Thyroid gland (tissue), 4 donors: ENCODE results near the gene ISY1. TPM values are rescaled to one million over a fixed set of nuclear protein-coding genes. Genes with fewer than 3 reads are reported as not detected.
"Not testable (repeated sequence)": the region's sequence is repeated elsewhere in the genome, so short reads cannot be mapped to it uniquely, and the experiment has no call there.

Source experiments
- DNase-seq, 2 donors: peaks; one replicate each; pipeline ENCODE4 v3.0.0-alpha.2; 2019
- H3K27ac ChIP-seq, 3 donors: fragments of 200-600 bp; sonication (generic); 1 replicate in 2 of 3; 2 replicates in 1 of 3; pipeline ENCODE4 v1.5.1; 2016 to 2019; ENCODE audit warnings: mild to moderate bottlenecking in 1 of 3, moderate library complexity in 1 of 3
- H3K27me3 ChIP-seq: fragments of 200-600 bp; sonication (generic); one replicate; pipeline ENCODE4 v1.5.1; 2019
- H3K36me3 ChIP-seq, 2 donors: fragments of 200-600 bp; sonication (generic); one replicate each; pipeline ENCODE4 v1.5.1; 2016 to 2019
- H3K4me1 ChIP-seq, 2 donors: fragments of 200-600 bp; sonication (generic); one replicate each; pipeline ENCODE4 v1.5.1; 2017 to 2019
- H3K4me3 ChIP-seq, 3 donors: fragments of 200-600 bp; sonication (generic); replicated peaks in 1 of 3; 1 replicate in 2 of 3; 2 replicates in 1 of 3; pipeline ENCODE4 v1.5.1; 2016; ENCODE audit warnings: mild to moderate bottlenecking in 1 of 3
- H3K9me3 ChIP-seq: fragments of 200-600 bp; sonication (generic); one replicate; pipeline ENCODE4 v1.5.1; 2017
- CTCF ChIP-seq, 6 experiments: fragments of 200-600 bp in 3 of 6; fragments of 450-650 bp in 3 of 6; sonication (generic) in 3 of 6; IDR thresholded peaks; one replicate each; pipeline ENCODE4 v1.5.1; 2016 to 2019; ENCODE audit warnings: antibody characterized with exemption in 6 of 6, mild to moderate bottlenecking in 2 of 6, inconsistent platforms in 1 of 6, moderate library complexity in 1 of 6
- POLR2A ChIP-seq, 2 donors: fragments of 450-650 bp; IDR thresholded peaks; one replicate each; pipeline ENCODE4 v1.6.1; 2017; ENCODE audit warnings: antibody characterized with exemption in 2 of 2, mild to moderate bottlenecking in 2 of 2, moderate library complexity in 1 of 2
- WGBS, 2 donors: methylation state at CpG; one replicate each; pipeline ENCODE4 v1.1.5; 2017; 5-methylcytosine and 5-hydroxymethylcytosine counted together
- intact Hi-C: fragments of 100-400 bp; cut with DNase I; formaldehyde crosslinking; loops from one replicate; pipeline ENCODE4 v1.15.1; 2023
- total RNA-seq, 4 donors: library from RNA; depleted of rRNA; stranded (reverse); fragments of >200 nt; gene quantifications; one replicate each; pipeline ENCODE4 v1.2.3, GENCODE V29; 2016

ISY1 gene
- total RNA-seq, 4 donors from 2014 or later: 15.8 to 31.8 (median 20.2) TPM

- Histone ChIP-seq H3K27ac (no peak overlapping the region), H3K9me3 (no peaks in the 10 kb centered on the region), H3K36me3 (no peaks in the 10 kb centered on the region), H3K27me3 (no peaks in the 10 kb centered on the region), H3K4me3 (no peak overlapping the region), H3K4me1 (no peaks in the 10 kb centered on the region)
- intact Hi-C loops: no loop called here
- no peak for DNase-seq
- 82 to 87% methylated on average over 8 of the region's 8 CpGs for WGBS, 2 donors
- TF ChIP-seq CTCF (IDR thresholded peaks at IDR 0.05) (no peak), POLR2A (IDR thresholded peaks at IDR 0.05) (no peak)
These were observed 38.5 kb upstream of the ISY1 start for GRCh38 chr3:129199366-129199765.

DNA sequence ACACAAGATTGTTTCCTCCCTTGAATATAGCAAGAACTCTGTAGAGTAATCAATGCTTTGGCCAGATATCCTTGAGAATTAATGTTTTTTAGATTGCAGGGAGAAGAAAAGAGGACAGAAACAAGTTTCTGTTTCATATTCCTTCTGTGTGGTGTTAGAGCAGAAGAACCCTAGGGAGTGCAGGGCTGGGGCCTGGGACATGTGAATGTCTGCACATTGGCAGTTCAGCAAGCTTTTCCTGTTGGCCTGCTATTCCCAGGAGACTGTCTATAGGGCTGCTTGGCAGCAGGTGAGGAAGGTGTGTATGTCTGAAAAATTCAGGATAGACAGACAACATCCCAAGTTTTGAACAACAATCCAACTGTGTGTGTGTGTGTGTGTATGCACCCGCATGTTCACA lies 36.5 kb upstream of the ISY1 start:
- Histone ChIP-seq H3K27ac (no peak overlapping the region), H3K27me3 (no peaks in the 10 kb centered on the region), H3K4me1 (no peaks in the 10 kb centered on the region), H3K36me3 (no peaks in the 10 kb centered on the region), H3K4me3 (no peak overlapping the region), H3K9me3 (no peaks in the 10 kb centered on the region)
- no peak for DNase-seq
- TF ChIP-seq POLR2A (IDR thresholded peaks at IDR 0.05) (no peak), CTCF (IDR thresholded peaks at IDR 0.05) (no peak)
- intact Hi-C loops: no loop called here
- WGBS, 2 donors: 81 to 83% methylated on average over 1 of the region's 1 CpG

GRCh38 chr3:129196601-129197000 lies 35.7 kb upstream of the ISY1 start:
- no peak for DNase-seq
- Histone ChIP-seq H3K4me1 (no peaks in the 10 kb centered on the region), H3K27me3 (no peaks in the 10 kb centered on the region), H3K4me3 (no peak overlapping the region), H3K9me3 (no peaks in the 10 kb centered on the region), H3K27ac (no peak overlapping the region), H3K36me3 (no peaks in the 10 kb centered on the region)
- TF ChIP-seq POLR2A (IDR thresholded peaks at IDR 0.05) (no peak), CTCF (IDR thresholded peaks at IDR 0.05) (no peak)
- intact Hi-C loops: no loop called here
- WGBS, 2 donors: 80 to 85% methylated on average over 3 of the region's 3 CpGs

GRCh38 chr3:129195731-129196256 lies 34.9 kb upstream of the ISY1 start:
- no peaks in the 10 kb centered on the region for H3K4me1 ChIP-seq
- peak overlapping the region in 1 of 3 donors; percentile 31 for H3K27ac ChIP-seq
- intact Hi-C loops: no loop called here
- no peaks in the 10 kb centered on the region for H3K9me3 ChIP-seq
- TF ChIP-seq CTCF (IDR thresholded peaks at IDR 0.05): no peak
- TF ChIP-seq POLR2A (IDR thresholded peaks at IDR 0.05): no peak
- H3K4me3 ChIP-seq: no peak overlapping the region
- no peaks in the 10 kb centered on the region for H3K27me3 ChIP-seq
- H3K36me3 ChIP-seq: no peaks in the 10 kb centered on the region
- WGBS, 2 donors: 68 to 70% methylated on average over 6 of the region's 6 CpGs
- no peak for DNase-seq

DNA sequence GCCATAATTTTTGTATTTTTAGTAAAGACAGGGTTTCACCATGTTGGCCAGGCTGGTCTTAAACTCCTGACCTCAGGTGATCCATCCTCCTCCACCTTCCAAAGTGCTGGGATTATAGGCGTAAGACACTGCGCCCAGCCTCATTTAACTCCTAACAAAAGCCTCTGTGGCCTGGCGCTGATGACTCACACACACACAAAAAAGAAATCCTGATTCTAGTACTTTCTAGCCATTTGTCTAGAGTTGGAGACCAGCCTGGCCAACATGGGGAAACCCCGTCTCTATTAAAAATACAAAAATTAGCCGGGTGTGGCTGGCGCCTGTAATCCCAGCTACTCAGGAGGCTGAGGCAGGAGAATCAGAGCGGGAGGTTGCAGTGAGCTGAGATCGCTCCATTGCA lies 28.9 kb upstream of the ISY1 start:
- H3K27ac ChIP-seq, H3K4me3 ChIP-seq, H3K4me1 ChIP-seq, DNase-seq, H3K27me3 ChIP-seq, H3K36me3 ChIP-seq, intact Hi-C loops, H3K9me3 ChIP-seq: not testable (repeated sequence)
- WGBS, 2 donors: 98% methylated on average over 8 of the region's 8 CpGs

GRCh38 chr3:129187857-129188256 lies 27.0 kb upstream of the ISY1 start:
- Histone ChIP-seq H3K27ac (no peak overlapping the region), H3K4me3 (no peak overlapping the region), H3K4me1 (peaks cover 11 to 12% of the 10 kb centered on the region in 2 donors), H3K9me3 (no peaks in the 10 kb centered on the region), H3K27me3 (no peaks in the 10 kb centered on the region), H3K36me3 (no peaks in the 10 kb centered on the region)
- intact Hi-C loops: no loop called here
- DNase-seq: no peak
- WGBS, 2 donors: 63 to 72% methylated on average over 1 of the region's 1 CpG
- no peak for TF ChIP-seq POLR2A (IDR thresholded peaks at IDR 0.05)
- no peak for TF ChIP-seq CTCF (IDR thresholded peaks at IDR 0.05)
